Choroid plexus epithelial cell (primary cell): ENCODE measurements around the gene OR2T34.
A peak's percentile ranks its signal among the peaks of the same experiment; 100 is the strongest.
"Not testable (repeated sequence)": the region's sequence is repeated elsewhere in the genome, so short reads cannot be mapped to it uniquely, and the experiment has no call there.

ENCODE experiments used
- DNase-seq: peaks from one replicate; pipeline ENCODE4 v3.0.0-alpha.2; 2010; ENCODE audit warnings: low read depth
- H3K4me3 ChIP-seq: 2 replicates; pipeline ENCODE4 v1.5.1; 2011; ENCODE audit warnings: low read depth, mild to moderate bottlenecking, control low read depth, low read length, moderate library complexity
- TF ChIP-seq, protein P1 (sequence below): conservative IDR thresholded peaks from 2 replicates; pipeline ENCODE4 v1.5.1; 2011; ENCODE audit warnings: low read depth, mild to moderate bottlenecking, control low read depth, inconsistent platforms, low read length, moderate library complexity

Gene OR2T34, protein sequence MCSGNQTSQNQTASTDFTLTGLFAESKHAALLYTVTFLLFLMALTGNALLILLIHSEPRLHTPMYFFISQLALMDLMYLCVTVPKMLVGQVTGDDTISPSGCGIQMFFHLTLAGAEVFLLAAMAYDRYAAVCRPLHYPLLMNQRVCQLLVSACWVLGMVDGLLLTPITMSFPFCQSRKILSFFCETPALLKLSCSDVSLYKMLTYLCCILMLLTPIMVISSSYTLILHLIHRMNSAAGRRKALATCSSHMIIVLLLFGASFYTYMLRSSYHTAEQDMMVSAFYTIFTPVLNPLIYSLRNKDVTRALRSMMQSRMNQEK

DNA sequence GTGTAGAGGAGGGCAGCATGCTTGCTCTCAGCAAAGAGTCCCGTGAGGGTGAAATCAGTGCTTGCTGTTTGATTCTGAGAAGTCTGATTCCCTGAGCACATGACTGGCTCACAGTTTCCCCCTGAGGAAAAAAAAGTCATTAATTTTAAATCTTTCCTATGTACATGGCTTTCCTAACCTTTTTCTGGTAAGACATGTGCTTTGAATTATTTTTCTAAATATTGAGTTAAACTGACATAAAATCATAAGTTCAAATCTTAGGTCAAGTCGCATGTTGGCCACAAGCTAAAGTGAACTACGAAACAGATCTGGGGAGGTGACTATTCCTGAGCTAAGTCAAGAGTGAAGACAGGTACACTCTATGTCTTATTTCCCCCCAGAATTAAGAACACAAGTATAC is at the start of gene OR2T34:
TSS of gene OR2T34 (minus strand) at position 101 of the 400 bp plus-strand sequence. CDS start at position 101, 0 bp downstream.
- H3K4me3 ChIP-seq: not testable (repeated sequence)

DNA sequence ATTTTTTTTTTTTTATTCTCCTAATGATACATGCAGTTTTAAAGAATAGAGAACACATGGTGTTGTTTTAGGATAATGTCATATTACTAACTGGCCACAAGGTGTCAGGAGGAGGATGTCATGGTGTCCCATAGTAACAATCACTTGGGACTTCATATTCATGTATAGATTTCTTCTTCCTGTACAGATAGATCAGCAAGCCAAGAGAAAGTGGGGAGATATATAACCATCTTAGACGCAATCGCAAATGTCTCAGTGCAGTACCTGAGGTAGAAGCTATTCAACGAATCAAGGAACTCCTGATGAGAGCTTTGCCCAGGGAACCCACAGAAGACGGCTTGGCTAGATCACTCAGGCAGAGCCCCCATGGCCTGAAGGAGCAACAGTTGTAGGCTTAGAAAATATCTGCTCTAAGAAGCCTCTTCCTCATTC is 48.0 kb upstream of the OR2T34 start:
- no peak overlapping the region for H3K4me3 ChIP-seq
- TF ChIP-seq, protein P1, sequence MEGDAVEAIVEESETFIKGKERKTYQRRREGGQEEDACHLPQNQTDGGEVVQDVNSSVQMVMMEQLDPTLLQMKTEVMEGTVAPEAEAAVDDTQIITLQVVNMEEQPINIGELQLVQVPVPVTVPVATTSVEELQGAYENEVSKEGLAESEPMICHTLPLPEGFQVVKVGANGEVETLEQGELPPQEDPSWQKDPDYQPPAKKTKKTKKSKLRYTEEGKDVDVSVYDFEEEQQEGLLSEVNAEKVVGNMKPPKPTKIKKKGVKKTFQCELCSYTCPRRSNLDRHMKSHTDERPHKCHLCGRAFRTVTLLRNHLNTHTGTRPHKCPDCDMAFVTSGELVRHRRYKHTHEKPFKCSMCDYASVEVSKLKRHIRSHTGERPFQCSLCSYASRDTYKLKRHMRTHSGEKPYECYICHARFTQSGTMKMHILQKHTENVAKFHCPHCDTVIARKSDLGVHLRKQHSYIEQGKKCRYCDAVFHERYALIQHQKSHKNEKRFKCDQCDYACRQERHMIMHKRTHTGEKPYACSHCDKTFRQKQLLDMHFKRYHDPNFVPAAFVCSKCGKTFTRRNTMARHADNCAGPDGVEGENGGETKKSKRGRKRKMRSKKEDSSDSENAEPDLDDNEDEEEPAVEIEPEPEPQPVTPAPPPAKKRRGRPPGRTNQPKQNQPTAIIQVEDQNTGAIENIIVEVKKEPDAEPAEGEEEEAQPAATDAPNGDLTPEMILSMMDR: peak; percentile 23
- DNase-seq: peak; percentile 21

More for the DNA sequence above, at the start of gene OR2T34:
- DNase-seq: not testable (repeated sequence)

DNA sequence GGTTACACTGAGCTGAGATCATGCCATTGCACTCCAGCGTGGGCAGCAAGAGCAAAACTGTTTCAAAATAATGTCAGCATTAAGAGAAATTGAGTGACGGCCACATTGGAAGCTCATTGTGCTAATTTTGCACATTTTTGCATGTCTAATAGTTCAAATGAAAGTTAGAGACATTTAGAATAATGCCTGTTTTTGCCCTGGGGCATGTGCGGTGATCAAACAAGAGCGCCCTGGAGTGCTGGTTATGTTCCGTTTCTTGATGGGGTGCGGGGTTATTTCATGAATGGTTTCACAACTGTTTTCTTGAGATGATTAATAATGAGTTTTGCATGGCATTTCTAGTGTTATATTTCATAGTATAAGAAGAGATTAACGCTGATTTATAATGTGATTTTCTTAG is 47.2 kb upstream of the OR2T34 start:
- TF ChIP-seq, protein P1: no peak

DNA sequence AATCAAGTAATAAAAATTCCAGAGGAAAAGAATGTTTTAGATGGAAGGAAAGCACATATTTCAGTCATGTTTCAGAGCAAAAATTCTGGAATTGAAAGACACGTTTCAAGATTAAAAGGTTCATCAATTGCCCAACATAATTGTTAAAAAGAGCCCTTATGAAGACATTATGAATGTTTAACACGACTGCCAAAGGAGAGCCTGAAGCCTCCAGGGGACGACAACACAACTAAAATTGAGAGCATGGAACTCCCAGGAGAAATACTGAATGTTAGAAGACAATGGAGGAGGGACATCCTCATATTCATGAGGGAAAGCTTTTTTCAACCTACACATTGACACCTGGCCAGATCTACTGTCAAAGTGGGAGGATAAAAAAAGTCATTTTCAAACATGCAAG is 44.3 kb upstream of the OR2T34 start:
- DNase-seq: no peak
- TF ChIP-seq, protein P1: no peak
- no peak overlapping the region for H3K4me3 ChIP-seq

More for the DNA sequence above, 47.2 kb upstream of the OR2T34 start:
- no peak overlapping the region for H3K4me3 ChIP-seq
- DNase-seq: no peak

DNA sequence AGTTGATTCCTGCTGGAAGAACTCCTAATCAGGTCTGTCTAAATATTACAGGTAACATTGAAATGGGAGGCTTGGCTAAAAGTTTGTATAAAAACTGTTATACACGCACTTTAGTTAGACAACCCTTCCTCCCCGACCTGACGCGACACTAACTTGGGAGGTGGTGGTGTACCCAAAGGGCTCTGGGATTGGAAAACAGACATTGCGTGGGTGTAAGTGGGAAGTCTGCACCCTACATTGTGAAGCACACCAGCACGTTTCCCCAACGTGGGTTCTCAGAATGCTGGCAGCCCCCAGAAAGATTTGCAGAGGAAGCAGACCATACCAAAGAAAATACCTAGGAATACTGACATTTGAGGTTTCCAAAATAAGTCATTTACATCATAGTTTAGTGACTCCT is 43.6 kb upstream of the OR2T34 start:
- DNase-seq: no peak
- no peak overlapping the region for H3K4me3 ChIP-seq
- TF ChIP-seq, protein P1: no peak

DNA sequence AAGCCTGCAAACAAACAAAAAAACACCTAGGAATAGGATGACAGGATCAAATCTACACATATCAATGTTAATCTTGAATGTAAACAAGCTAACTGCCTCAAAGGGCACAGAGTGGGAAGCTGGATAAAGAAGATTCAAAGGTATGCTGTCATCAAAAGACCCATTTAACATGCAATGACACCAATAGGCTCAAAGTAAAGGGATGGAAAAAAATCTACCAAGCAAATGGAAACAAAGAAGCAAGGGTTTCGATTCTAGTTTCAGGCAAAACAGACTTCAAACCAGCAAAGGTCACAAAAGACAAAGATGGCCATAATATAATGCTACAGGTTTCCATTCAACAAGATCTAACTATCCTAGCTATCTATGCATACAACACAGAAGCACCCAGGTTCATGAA is 39.2 kb upstream of the OR2T34 start:
- TF ChIP-seq, protein P1: no peak
- H3K4me3 ChIP-seq: no peak overlapping the region
- no peak for DNase-seq

DNA sequence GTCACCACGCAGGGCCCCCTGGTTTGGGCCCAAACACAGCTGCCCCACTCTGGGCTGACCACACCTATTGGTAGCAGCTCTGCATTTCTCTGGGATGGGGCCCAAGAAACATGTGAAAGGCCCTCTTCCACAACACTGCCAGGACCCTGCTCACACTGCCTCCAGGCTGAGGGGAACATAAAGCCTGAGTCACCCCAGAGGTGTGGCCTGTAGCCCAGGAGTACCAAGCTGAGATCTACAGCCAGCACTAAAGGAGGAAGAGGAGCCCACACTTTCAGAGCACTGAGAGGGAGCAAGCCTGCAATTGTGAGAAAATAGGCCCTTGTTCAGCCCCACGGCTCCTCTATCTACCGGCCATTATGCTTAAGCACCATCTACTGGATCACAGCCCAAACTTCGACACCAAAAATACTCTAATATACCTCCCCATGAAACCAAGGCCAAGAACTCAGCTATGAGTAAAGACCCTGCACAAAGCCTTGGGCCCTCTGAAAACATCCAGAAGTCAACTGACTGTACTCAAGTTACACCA is 37.4 kb upstream of the OR2T34 start:
- DNase-seq: no peak
- TF ChIP-seq, protein P1: no peak

More for the DNA sequence above, 37.4 kb upstream of the OR2T34 start:
- no peak overlapping the region for H3K4me3 ChIP-seq
